ENCODE data around the gene OXCT2.

DNA sequence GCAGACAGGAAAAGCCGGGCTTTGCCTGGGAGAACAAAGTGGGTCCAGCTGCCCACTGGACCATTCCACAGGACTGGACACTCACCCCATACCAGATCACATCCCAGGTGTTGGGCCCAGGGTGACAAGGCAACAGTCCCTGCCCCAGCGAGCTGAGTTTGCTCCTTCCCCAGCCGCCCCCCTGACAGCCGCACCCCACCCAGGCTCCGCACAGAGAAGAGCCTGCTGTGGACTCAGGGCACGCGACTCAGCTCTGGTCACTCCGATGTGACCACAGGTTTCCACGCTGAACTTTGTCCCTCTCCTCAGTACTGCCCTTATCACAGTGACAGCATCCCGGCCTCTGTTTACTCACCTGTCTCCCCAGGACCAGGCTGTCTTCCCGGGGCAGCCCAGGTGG is 16.3 kb upstream of the OXCT2 start:
- TF ChIP-seq, protein P1, sequence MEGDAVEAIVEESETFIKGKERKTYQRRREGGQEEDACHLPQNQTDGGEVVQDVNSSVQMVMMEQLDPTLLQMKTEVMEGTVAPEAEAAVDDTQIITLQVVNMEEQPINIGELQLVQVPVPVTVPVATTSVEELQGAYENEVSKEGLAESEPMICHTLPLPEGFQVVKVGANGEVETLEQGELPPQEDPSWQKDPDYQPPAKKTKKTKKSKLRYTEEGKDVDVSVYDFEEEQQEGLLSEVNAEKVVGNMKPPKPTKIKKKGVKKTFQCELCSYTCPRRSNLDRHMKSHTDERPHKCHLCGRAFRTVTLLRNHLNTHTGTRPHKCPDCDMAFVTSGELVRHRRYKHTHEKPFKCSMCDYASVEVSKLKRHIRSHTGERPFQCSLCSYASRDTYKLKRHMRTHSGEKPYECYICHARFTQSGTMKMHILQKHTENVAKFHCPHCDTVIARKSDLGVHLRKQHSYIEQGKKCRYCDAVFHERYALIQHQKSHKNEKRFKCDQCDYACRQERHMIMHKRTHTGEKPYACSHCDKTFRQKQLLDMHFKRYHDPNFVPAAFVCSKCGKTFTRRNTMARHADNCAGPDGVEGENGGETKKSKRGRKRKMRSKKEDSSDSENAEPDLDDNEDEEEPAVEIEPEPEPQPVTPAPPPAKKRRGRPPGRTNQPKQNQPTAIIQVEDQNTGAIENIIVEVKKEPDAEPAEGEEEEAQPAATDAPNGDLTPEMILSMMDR (IDR thresholded peaks at IDR 0.05): no peak
- TF ChIP-seq POLR2A (IDR thresholded peaks at IDR 0.05): no peak
